H9 (cell line): ENCODE data around the gene SHC1. TPM values are rescaled to one million over a fixed set of nuclear protein-coding genes. Genes with fewer than 3 reads are reported as not detected.

Experiments
- DNase-seq: peaks from one replicate; pipeline ENCODE4 v3.0.0-alpha.2; 2017
- H2AFZ ChIP-seq: one replicate; pipeline ENCODE4 v1.6.1; 2013; ENCODE audit warnings: mild to moderate bottlenecking, low read length, control low read depth, moderate library complexity
- H2AK5ac ChIP-seq: 2 replicates; pipeline ENCODE4 v1.6.1; 2013; ENCODE audit warnings: low read length, control low read depth, mixed read lengths; ENCODE audit not compliant: insufficient read length
- H2BK120ac ChIP-seq: one replicate; pipeline ENCODE4 v1.6.1; 2013; ENCODE audit warnings: low read depth, mild to moderate bottlenecking, low read length, control low read depth, inconsistent platforms; ENCODE audit not compliant: poor library complexity, severe bottlenecking
- H2BK12ac ChIP-seq: 2 replicates; pipeline ENCODE4 v1.6.1; 2013; ENCODE audit warnings: low read length, control low read depth, mixed read lengths, low read depth; ENCODE audit not compliant: insufficient read length
- H2BK15ac ChIP-seq: 2 replicates; pipeline ENCODE4 v1.6.1; 2013; ENCODE audit warnings: low read depth, low read length, control low read depth
- H2BK20ac ChIP-seq: one replicate; pipeline ENCODE4 v1.6.1; 2013; ENCODE audit warnings: low read depth, mild to moderate bottlenecking, low read length, control low read depth, inconsistent platforms; ENCODE audit not compliant: poor library complexity, severe bottlenecking
- H2BK5ac ChIP-seq: 2 replicates; pipeline ENCODE4 v1.6.1; 2013; ENCODE audit warnings: low read length, control low read depth, mixed read lengths; ENCODE audit not compliant: insufficient read length
- H3K14ac ChIP-seq: 2 replicates; pipeline ENCODE4 v1.6.1; 2013; ENCODE audit warnings: low read length, control low read depth; ENCODE audit not compliant: insufficient read depth
- H3K18ac ChIP-seq: 2 replicates; pipeline ENCODE4 v1.6.1; 2013; ENCODE audit warnings: low read depth, mild to moderate bottlenecking, mixed read lengths, low read length, control low read depth; ENCODE audit not compliant: insufficient read length
- H3K23ac ChIP-seq: 2 replicates; pipeline ENCODE4 v1.6.1; 2013; ENCODE audit warnings: low read length, control low read depth, mixed read lengths, low read depth; ENCODE audit not compliant: insufficient read length
- H3K23me2 ChIP-seq: 2 replicates; pipeline ENCODE4 v1.6.1; 2013; ENCODE audit warnings: low read depth, mild to moderate bottlenecking, mixed read lengths, low read length, control low read depth; ENCODE audit not compliant: insufficient read length, poor library complexity, severe bottlenecking
- H3K27ac ChIP-seq: 2 replicates; pipeline ENCODE4 v1.5.1; 2013; ENCODE audit warnings: low read length, control low read depth, mixed read lengths, low read depth; ENCODE audit not compliant: insufficient read length
- H3K27me3 ChIP-seq: 2 replicates; pipeline ENCODE4 v1.6.1; 2013; ENCODE audit warnings: low read length, control low read depth, inconsistent platforms; ENCODE audit not compliant: insufficient read depth
- H3K4ac ChIP-seq: 2 replicates; pipeline ENCODE4 v1.6.1; 2013; ENCODE audit warnings: low read depth, mild to moderate bottlenecking, control low read depth, inconsistent platforms, low read length, moderate library complexity
- H3K4me1 ChIP-seq: 2 replicates; pipeline ENCODE4 v1.6.1; 2013; ENCODE audit warnings: low read length, control low read depth, inconsistent platforms; ENCODE audit not compliant: insufficient read depth
- H3K4me2 ChIP-seq: 2 replicates; pipeline ENCODE4 v1.6.1; 2013; ENCODE audit warnings: low read length, control low read depth, mixed read lengths; ENCODE audit not compliant: insufficient read length, insufficient read depth
- H3K56ac ChIP-seq: 2 replicates; pipeline ENCODE4 v1.6.1; 2013; ENCODE audit warnings: low read depth, mild to moderate bottlenecking, mixed read lengths, low read length, control low read depth; ENCODE audit not compliant: insufficient read length
- H3K79me1 ChIP-seq: 2 replicates; pipeline ENCODE4 v1.6.1; 2013; ENCODE audit warnings: low read depth, mild to moderate bottlenecking, moderate library complexity, low read length, control low read depth, inconsistent platforms; ENCODE audit not compliant: insufficient read depth, poor library complexity, severe bottlenecking
- H3K79me2 ChIP-seq: 2 replicates; pipeline ENCODE4 v1.6.1; 2013; ENCODE audit warnings: low read length, control low read depth, inconsistent platforms; ENCODE audit not compliant: insufficient read depth
- H3K9ac ChIP-seq: 2 replicates; pipeline ENCODE4 v1.6.1; 2013; ENCODE audit warnings: low read length, control low read depth, mixed read lengths; ENCODE audit not compliant: insufficient read length; ENCODE audit errors: extremely low read depth
- H3K9me3 ChIP-seq: one replicate; pipeline ENCODE4 v1.6.1; 2013; ENCODE audit warnings: low read depth, low read length, inconsistent platforms; ENCODE audit not compliant: control insufficient read depth
- H3T11ph ChIP-seq: one replicate; pipeline ENCODE4 v1.6.1; 2013; ENCODE audit warnings: mild to moderate bottlenecking, low read length, control low read depth, inconsistent platforms
- H4K20me1 ChIP-seq: one replicate; pipeline ENCODE4 v1.6.1; 2013; ENCODE audit not compliant: control insufficient read depth, insufficient read length, insufficient read depth
- H4K5ac ChIP-seq: 2 replicates; pipeline ENCODE4 v1.6.1; 2013; ENCODE audit warnings: low read depth, mild to moderate bottlenecking, mixed read lengths, low read length, control low read depth; ENCODE audit not compliant: insufficient read length
- H4K8ac ChIP-seq: replicated peaks from 2 replicates; pipeline ENCODE4 v1.6.1; 2013; ENCODE audit warnings: low read length, control low read depth, mixed read lengths, low read depth; ENCODE audit not compliant: insufficient read length
- H4K91ac ChIP-seq: 2 replicates; pipeline ENCODE4 v1.6.1; 2013; ENCODE audit warnings: low read depth, mild to moderate bottlenecking, moderate library complexity, mixed read lengths, low read length, control low read depth; ENCODE audit not compliant: insufficient read length
- H3K27ac Mint-ChIP-seq, 3 experiments: 2 replicates in 2 of 3; 3 replicates in 1 of 3; pipeline ENCODE4 v1.8.0; 2020 to 2021; ENCODE audit warnings: mixed read lengths in 3 of 3, mild to moderate bottlenecking in 1 of 3, moderate library complexity in 1 of 3
- H3K27me3 Mint-ChIP-seq: 2 replicates; pipeline ENCODE4 v1.8.0; 2021; ENCODE audit warnings: low read depth, mild to moderate bottlenecking, moderate library complexity, mixed read lengths
- H3K36me3 Mint-ChIP-seq, 3 experiments: 2 replicates in 2 of 3; 3 replicates in 1 of 3; pipeline ENCODE4 v1.8.0; 2020 to 2021; ENCODE audit warnings: low read depth in 3 of 3, mixed read lengths in 3 of 3; ENCODE audit not compliant: insufficient read depth in 1 of 3
- H3K4me1 Mint-ChIP-seq, 2 experiments: 2 replicates each; pipeline ENCODE4 v1.8.0; 2020; ENCODE audit warnings: mixed read lengths in 2 of 2
- H3K4me3 Mint-ChIP-seq, 2 experiments: 2 replicates in 1 of 2; 3 replicates in 1 of 2; pipeline ENCODE4 v1.8.0; 2020 to 2021; ENCODE audit warnings: mild to moderate bottlenecking in 2 of 2, mixed read lengths in 2 of 2, moderate library complexity in 1 of 2
- H3K9me3 Mint-ChIP-seq, 2 experiments: 2 replicates in 1 of 2; 3 replicates in 1 of 2; pipeline ENCODE4 v1.8.0; 2020; ENCODE audit warnings: mild to moderate bottlenecking in 2 of 2, mixed read lengths in 2 of 2, moderate library complexity in 1 of 2
- WGBS: extraction: QIAGEN DNeasy Blood & Tissue Kit; methylation state at CpG from one replicate; pipeline ENCODE4 v1.1.7; 2013; ENCODE audit warnings: missing lambda C conversion rate, low lambda C conversion rate, mixed read lengths; ENCODE audit not compliant: insufficient read length; ENCODE audit errors: extremely low coverage; 5-methylcytosine and 5-hydroxymethylcytosine counted together
- total RNA-seq: library from RNA; stranded (reverse); gene quantifications from 2 replicates; pipeline ENCODE4 v1.2.1, GENCODE V29; 2021
- TF ChIP-seq, protein P1 (sequence below): fragments of 200-600 bp; sonication (generic); conservative IDR thresholded peaks from 3 replicates; pipeline ENCODE4 v1.8.0; 2021; ENCODE audit warnings: antibody characterized with exemption, mild to moderate bottlenecking

Gene SHC1
- total RNA-seq, 1 experiment from 2014 or later = 168 TPM

DNA sequence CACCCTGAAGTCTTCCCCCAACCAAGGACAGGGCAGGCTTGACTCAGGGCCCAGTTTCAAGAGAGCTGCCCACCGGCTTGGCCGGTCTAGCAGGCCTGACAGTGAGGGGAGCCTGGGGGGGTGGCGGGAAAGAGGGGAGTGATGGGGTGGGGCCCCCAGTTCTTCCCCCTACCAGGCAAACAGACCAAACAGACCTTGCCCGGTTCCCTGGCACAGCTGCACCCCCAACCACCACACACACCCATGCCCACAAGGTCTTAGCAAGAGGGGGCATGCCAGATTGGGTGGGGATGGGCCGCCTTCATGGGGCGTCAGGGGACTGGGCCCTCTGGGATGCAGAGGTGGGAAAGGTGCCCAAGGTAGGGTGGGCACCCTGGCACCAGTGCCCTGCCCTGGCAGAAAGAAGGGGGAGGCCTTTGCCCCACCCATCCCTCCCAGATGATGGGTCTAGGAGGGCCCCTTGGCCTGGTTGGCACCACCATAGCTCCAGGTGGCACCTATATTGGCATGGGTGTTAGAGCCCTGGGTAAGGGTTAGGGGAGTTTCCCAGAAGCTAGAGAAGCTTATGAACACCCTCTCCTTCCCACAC is 41.0 kb upstream of the SHC1 start:
- Histone ChIP-seq H2BK5ac (no peak overlapping the region), H3K79me2 (no peaks in the 10 kb centered on the region; the same call in 1 of the 2 replicates), H3K79me1 (no peaks in the 10 kb centered on the region), H3K56ac (no peak overlapping the region), H2BK120ac (no peak overlapping the region), H3K27me3 (no peaks in the 10 kb centered on the region), H3K4me2 (no peak overlapping the region), H3K4me1 (peaks cover 3% of the 10 kb centered on the region; the same call in 1 of the 2 replicates), H3K9me3 (no peaks in the 10 kb centered on the region), H3K18ac (no peak overlapping the region), H2BK20ac (no peak overlapping the region), H3K4ac (no peak overlapping the region), H4K91ac (no peak overlapping the region), H4K20me1 (no peaks in the 10 kb centered on the region), H3K23me2 (no peaks in the 10 kb centered on the region), H3T11ph (no peak overlapping the region), H2BK15ac (no peak overlapping the region), H4K5ac (no peak overlapping the region), H3K14ac (no peak overlapping the region), H2BK12ac (no peak overlapping the region), H2AFZ (no peak overlapping the region), H3K27ac (no peak overlapping the region), H4K8ac (no peak overlapping the region), H3K9ac (no peak overlapping the region), H3K23ac (no peak overlapping the region), H2AK5ac (no peak overlapping the region)
- no peaks in the 10 kb centered on the region; a peak in 1 of 5 replicates for H3K9me3 Mint-ChIP-seq
- no peak overlapping the region for H3K4me3 Mint-ChIP-seq
- TF ChIP-seq, protein P1, sequence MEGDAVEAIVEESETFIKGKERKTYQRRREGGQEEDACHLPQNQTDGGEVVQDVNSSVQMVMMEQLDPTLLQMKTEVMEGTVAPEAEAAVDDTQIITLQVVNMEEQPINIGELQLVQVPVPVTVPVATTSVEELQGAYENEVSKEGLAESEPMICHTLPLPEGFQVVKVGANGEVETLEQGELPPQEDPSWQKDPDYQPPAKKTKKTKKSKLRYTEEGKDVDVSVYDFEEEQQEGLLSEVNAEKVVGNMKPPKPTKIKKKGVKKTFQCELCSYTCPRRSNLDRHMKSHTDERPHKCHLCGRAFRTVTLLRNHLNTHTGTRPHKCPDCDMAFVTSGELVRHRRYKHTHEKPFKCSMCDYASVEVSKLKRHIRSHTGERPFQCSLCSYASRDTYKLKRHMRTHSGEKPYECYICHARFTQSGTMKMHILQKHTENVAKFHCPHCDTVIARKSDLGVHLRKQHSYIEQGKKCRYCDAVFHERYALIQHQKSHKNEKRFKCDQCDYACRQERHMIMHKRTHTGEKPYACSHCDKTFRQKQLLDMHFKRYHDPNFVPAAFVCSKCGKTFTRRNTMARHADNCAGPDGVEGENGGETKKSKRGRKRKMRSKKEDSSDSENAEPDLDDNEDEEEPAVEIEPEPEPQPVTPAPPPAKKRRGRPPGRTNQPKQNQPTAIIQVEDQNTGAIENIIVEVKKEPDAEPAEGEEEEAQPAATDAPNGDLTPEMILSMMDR = no peak
- H3K27me3 Mint-ChIP-seq = no peaks in the 10 kb centered on the region
- H3K4me1 Mint-ChIP-seq = peaks cover 35 to 61% of the 10 kb centered on the region in 2 experiments
- no CpG with 5 or more reads among the region's 6 CpGs for WGBS
- H3K36me3 Mint-ChIP-seq = peaks cover 8 to 32% (median 17%) of the 10 kb centered on the region in 3 experiments; a peak in 6 of 7 replicates
- DNase-seq = no peak
- peak overlapping the region in 1 of 3 experiments; percentile 94; a peak in 2 of 7 replicates for H3K27ac Mint-ChIP-seq
